ENCODE results near the gene CPED1.

DNA sequence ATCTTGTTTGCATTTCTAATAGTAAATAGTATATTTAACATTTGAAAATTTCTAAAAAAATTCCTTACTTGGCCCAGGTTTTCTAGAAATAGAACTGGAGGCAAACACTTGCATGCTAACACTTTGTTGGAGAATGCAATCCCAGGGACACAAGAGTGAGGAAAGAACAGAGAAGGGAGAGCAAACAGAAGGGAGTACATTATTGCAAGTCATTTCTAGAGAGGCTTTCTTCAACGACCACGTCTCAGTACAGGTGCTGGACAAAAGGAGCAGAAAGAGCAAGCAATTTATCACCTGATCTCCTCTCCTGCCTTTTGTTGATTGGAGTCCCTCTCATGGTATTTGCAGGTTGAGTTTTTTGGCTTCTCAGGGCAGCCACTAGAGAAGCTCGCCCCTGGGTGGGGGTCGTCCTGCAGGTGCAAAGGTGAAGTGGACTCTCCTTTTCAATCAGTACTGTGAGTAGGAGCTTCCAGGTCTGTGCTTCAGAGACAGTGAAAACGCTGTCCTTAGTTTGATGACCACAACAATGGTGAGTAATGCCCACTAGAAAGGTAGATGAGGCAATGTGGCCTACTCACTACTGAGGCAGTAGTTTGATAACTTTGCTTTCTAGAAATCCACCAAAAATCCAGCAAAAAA, 5.2 kb downstream of the CPED1 start:
- TF ChIP-seq POLR2A (IDR thresholded peaks at IDR 0.05) (no peak), POLR2AphosphoS5 (IDR thresholded peaks at IDR 0.05) (no peak), EP300 (IDR thresholded peaks at IDR 0.05) (no peak)
- TF ChIP-seq, protein P1, sequence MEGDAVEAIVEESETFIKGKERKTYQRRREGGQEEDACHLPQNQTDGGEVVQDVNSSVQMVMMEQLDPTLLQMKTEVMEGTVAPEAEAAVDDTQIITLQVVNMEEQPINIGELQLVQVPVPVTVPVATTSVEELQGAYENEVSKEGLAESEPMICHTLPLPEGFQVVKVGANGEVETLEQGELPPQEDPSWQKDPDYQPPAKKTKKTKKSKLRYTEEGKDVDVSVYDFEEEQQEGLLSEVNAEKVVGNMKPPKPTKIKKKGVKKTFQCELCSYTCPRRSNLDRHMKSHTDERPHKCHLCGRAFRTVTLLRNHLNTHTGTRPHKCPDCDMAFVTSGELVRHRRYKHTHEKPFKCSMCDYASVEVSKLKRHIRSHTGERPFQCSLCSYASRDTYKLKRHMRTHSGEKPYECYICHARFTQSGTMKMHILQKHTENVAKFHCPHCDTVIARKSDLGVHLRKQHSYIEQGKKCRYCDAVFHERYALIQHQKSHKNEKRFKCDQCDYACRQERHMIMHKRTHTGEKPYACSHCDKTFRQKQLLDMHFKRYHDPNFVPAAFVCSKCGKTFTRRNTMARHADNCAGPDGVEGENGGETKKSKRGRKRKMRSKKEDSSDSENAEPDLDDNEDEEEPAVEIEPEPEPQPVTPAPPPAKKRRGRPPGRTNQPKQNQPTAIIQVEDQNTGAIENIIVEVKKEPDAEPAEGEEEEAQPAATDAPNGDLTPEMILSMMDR (IDR thresholded peaks at IDR 0.05) = no peak

All from upper lobe of left lung (tissue), 4 donors.